Measurements from ENCODE around the gene MRPL53.
"Not testable (repeated sequence)": the region's sequence is repeated elsewhere in the genome, so short reads cannot be mapped to it uniquely, and the experiment has no call there.

GRCh38 chr2:74459503-74460118 lies 12.9 kb downstream of the MRPL53 start:
- TF ChIP-seq CBX3 (IDR thresholded peaks at IDR 0.05; ENCODE audit: low read depth); EZH2 (IDR thresholded peaks at IDR 0.05); CTCF (IDR thresholded peaks at IDR 0.05 in 2 of 3, conservative IDR thresholded peaks at IDR 0.05 in 1 of 3; ENCODE audit: borderline replicate concordance in 1 of 3, insufficient read depth in 1 of 3, low read depth in 2 of 3, low read length in 2 of 3); MAX (IDR thresholded peaks at IDR 0.05); CEBPB (IDR thresholded peaks at IDR 0.05; ENCODE audit: low read depth); SRF (IDR thresholded peaks at IDR 0.05; ENCODE audit: low read depth): not testable (repeated sequence)
